Panc1 (cell line): ENCODE measurements around the gene EME2. TPM values are rescaled to one million over a fixed set of nuclear protein-coding genes. Genes with fewer than 3 reads are reported as not detected.

Experiments used
- ATAC-seq: fragments of 200-7000 bp; cut with Tn5 transposase; 2 replicates; pipeline ENCODE4 v1.9.1; 2020; ENCODE audit warnings: mild to moderate bottlenecking, moderate library complexity
- BruUV-seq: library from RNA; stranded (reverse); fragments of 400-500 nt; replicated peaks from 2 replicates; lab custom pipeline; 2021; lab: Mats Ljungman, UMichigan
- CTCF ChIA-PET: fragments of 300-600 bp; sonication (Branson Sonifier 250); formaldehyde crosslinking; loops from one replicate; lab custom pipeline; 2022; ENCODE audit warnings: antibody characterized with exemption; lab: Charles Lee
- POLR2A ChIA-PET: fragments of 300-600 bp; sonication (Branson Sonifier 250); formaldehyde crosslinking; loops from one replicate; lab custom pipeline; 2022; ENCODE audit warnings: antibody characterized with exemption; lab: Charles Lee
- DNase-seq: peaks from one replicate; pipeline ENCODE4 v3.0.0-alpha.2; 2010; ENCODE audit warnings: low read depth, low spot score
- H3K27ac ChIP-seq: 2 replicates; pipeline ENCODE4 v1.5.1; 2011; ENCODE audit warnings: mild to moderate bottlenecking, low read length, inconsistent platforms
- H3K27me3 ChIP-seq: fragments of 200-500 bp; sonication (Bioruptor generic); 2 replicates; pipeline ENCODE4 v1.6.0; 2014; ENCODE audit warnings: low read length, inconsistent platforms; ENCODE audit not compliant: control insufficient read depth, insufficient read depth
- H3K36me3 ChIP-seq: fragments of 200-500 bp; sonication (Bioruptor generic); 2 replicates; pipeline ENCODE4 v1.5.1; 2014; ENCODE audit warnings: inconsistent platforms, mild to moderate bottlenecking, low read length, moderate library complexity; ENCODE audit not compliant: control insufficient read depth, insufficient read depth
- H3K4me1 ChIP-seq: 2 replicates; pipeline ENCODE4 v1.5.1; 2011; ENCODE audit warnings: inconsistent platforms, mild to moderate bottlenecking, low read length, moderate library complexity; ENCODE audit not compliant: control insufficient read depth, insufficient read depth
- H3K4me3 ChIP-seq, 2 experiments: 2 replicates each; pipeline ENCODE4 v1.5.1; 2011 to 2012; ENCODE audit warnings: low read depth in 2 of 2, low read length in 2 of 2, mild to moderate bottlenecking in 2 of 2, inconsistent platforms in 1 of 2, moderate library complexity in 1 of 2
- H3K9me3 ChIP-seq: fragments of 200-500 bp; sonication (Bioruptor generic); 2 replicates; pipeline ENCODE4 v1.5.1; 2014; ENCODE audit warnings: low read depth, mild to moderate bottlenecking, inconsistent platforms, low read length, moderate library complexity; ENCODE audit not compliant: control insufficient read depth, insufficient read depth
- POLR2AphosphoS5 ChIP-seq: IDR thresholded peaks from 2 replicates; pipeline ENCODE4 v1.6.1; 2012; ENCODE audit warnings: mild to moderate bottlenecking, low read depth, low read length, moderate library complexity
- SIN3A ChIP-seq: IDR thresholded peaks from 2 replicates; pipeline ENCODE4 v1.6.1; 2012; ENCODE audit warnings: low read depth, mild to moderate bottlenecking, low read length, moderate library complexity, borderline replicate concordance; ENCODE audit not compliant: insufficient read depth
- TCF7L2 ChIP-seq: IDR thresholded peaks from 2 replicates; pipeline ENCODE4 v1.6.1; 2011; ENCODE audit warnings: mild to moderate bottlenecking, low read depth, low read length, inconsistent platforms
- in situ Hi-C: cut with HindIII; loops from 2 replicates; pipeline ENCODE4 v1.10.0; 2016; ENCODE audit warnings: low sequenced_read_pairs, low pct_unique_long_range_greater_than_20kb
- intact Hi-C: fragments of 100-400 bp; cut with micrococcal nuclease; formaldehyde crosslinking; loops from one replicate; pipeline ENCODE4 v1.10.0; 2022; ENCODE audit not compliant: unreplicated experiment
- total RNA-seq: library from RNA; stranded (reverse); gene quantifications from one replicate; pipeline ENCODE4 v1.2.1, GENCODE V29; 2021; ENCODE audit not compliant: unreplicated experiment
- TF ChIP-seq, protein P1 (sequence below), 2 experiments: IDR thresholded peaks; 2 replicates each; pipeline ENCODE4 v1.6.1; 2011 to 2012; ENCODE audit warnings: low read depth in 2 of 2, control low read depth in 1 of 2, low read length in 1 of 2, mild to moderate bottlenecking in 1 of 2, moderate library complexity in 1 of 2; ENCODE audit not compliant: insufficient read depth in 1 of 2
- TF ChIP-seq, protein P2 (sequence below): fragments of 450-650 bp; IDR thresholded peaks from 2 replicates; pipeline ENCODE4 v1.5.1; 2017; ENCODE audit warnings: mild to moderate bottlenecking

EME2 gene
- total RNA-seq, 1 experiment from 2014 or later: 53.4 TPM

DNA sequence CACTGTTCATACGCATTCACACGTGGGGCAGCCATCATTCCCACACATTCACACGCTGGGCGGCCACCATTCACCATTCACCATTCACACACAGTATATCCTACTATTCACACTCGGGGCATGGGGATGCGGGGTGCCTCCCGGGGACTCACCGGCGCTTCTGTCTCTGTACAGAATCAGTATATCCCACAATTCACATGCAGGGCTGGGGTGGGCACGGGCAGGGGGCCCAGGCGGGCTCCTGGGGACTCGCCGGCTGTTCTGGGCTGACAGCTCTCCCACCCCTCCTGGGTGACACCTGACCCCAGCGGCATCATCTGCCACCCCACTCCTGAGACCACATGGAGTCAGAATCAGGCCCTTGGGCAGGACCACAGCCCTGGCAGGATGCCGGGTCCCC, 10.9 kb upstream of the EME2 start:
- intact Hi-C loops (no loop called here), in situ Hi-C loops (no loop called here)
- BruUV-seq: no TSS peak
- TF ChIP-seq TCF7L2: no peak
- TF ChIP-seq POLR2AphosphoS5: no peak
- TF ChIP-seq, protein P1, sequence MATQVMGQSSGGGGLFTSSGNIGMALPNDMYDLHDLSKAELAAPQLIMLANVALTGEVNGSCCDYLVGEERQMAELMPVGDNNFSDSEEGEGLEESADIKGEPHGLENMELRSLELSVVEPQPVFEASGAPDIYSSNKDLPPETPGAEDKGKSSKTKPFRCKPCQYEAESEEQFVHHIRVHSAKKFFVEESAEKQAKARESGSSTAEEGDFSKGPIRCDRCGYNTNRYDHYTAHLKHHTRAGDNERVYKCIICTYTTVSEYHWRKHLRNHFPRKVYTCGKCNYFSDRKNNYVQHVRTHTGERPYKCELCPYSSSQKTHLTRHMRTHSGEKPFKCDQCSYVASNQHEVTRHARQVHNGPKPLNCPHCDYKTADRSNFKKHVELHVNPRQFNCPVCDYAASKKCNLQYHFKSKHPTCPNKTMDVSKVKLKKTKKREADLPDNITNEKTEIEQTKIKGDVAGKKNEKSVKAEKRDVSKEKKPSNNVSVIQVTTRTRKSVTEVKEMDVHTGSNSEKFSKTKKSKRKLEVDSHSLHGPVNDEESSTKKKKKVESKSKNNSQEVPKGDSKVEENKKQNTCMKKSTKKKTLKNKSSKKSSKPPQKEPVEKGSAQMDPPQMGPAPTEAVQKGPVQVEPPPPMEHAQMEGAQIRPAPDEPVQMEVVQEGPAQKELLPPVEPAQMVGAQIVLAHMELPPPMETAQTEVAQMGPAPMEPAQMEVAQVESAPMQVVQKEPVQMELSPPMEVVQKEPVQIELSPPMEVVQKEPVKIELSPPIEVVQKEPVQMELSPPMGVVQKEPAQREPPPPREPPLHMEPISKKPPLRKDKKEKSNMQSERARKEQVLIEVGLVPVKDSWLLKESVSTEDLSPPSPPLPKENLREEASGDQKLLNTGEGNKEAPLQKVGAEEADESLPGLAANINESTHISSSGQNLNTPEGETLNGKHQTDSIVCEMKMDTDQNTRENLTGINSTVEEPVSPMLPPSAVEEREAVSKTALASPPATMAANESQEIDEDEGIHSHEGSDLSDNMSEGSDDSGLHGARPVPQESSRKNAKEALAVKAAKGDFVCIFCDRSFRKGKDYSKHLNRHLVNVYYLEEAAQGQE (IDR thresholded peaks at IDR 0.05; ENCODE audit: insufficient read depth in 1 of 2, low read depth in 2 of 2, low read length in 1 of 2): no peak
- TF ChIP-seq, protein P2, sequence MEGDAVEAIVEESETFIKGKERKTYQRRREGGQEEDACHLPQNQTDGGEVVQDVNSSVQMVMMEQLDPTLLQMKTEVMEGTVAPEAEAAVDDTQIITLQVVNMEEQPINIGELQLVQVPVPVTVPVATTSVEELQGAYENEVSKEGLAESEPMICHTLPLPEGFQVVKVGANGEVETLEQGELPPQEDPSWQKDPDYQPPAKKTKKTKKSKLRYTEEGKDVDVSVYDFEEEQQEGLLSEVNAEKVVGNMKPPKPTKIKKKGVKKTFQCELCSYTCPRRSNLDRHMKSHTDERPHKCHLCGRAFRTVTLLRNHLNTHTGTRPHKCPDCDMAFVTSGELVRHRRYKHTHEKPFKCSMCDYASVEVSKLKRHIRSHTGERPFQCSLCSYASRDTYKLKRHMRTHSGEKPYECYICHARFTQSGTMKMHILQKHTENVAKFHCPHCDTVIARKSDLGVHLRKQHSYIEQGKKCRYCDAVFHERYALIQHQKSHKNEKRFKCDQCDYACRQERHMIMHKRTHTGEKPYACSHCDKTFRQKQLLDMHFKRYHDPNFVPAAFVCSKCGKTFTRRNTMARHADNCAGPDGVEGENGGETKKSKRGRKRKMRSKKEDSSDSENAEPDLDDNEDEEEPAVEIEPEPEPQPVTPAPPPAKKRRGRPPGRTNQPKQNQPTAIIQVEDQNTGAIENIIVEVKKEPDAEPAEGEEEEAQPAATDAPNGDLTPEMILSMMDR: no peak
- TF ChIP-seq SIN3A: no peak
- POLR2A ChIA-PET: no interaction called here
- H3K27me3 ChIP-seq: no peaks in the 10 kb centered on the region
- CTCF ChIA-PET: no interaction called here
- DNase-seq (no peak), ATAC-seq (no peak)
- no peak overlapping the region for H3K4me3 ChIP-seq
- no peaks in the 10 kb centered on the region for H3K4me1 ChIP-seq
- no peaks in the 10 kb centered on the region for H3K9me3 ChIP-seq
- no peaks in the 10 kb centered on the region; the same call in 1 of the 2 replicates for H3K36me3 ChIP-seq
- H3K27ac ChIP-seq: no peak overlapping the region

DNA sequence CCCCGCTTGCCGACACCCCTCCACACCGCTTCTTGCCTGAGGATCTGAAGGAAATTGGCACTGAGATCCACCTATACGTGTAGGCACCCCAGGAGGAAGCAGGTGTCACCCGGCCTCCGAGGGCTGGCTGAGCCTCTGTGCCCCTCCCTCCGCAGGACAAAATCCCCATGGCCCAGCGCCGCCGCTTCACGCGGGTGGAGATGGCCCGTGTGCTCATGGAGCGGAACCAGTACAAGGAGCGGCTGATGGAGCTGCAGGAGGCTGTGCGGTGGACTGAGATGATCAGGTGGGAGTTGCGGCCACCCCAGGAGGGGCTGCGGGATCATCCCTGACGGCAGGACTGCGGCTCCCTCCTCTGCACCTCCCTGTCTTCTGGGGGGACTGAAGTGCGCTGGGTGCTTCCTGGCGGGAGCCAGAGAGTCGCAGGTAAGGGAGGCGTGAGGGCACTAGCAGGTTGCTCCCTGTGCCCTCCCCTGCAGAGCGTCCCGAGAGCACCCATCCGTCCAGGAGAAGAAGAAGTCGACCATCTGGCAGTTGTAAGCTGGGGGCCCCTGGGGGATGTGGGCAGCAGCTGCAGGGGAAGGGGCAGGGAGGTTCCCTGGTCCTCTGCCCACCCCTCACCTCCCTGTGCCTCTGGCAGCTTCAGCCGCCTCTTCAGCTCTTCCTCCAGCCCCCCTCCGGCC, 10.3 kb upstream of the EME2 start:
- Histone ChIP-seq H3K4me3 (no peak overlapping the region), H3K27ac (no peak overlapping the region), H3K9me3 (no peaks in the 10 kb centered on the region), H3K27me3 (no peaks in the 10 kb centered on the region), H3K36me3 (no peaks in the 10 kb centered on the region; the same call in 1 of the 2 replicates), H3K4me1 (no peaks in the 10 kb centered on the region)
- DNase-seq (no peak), ATAC-seq (no peak)
- in situ Hi-C loops: no loop called here
- TF ChIP-seq, protein P2: no peak
- TF ChIP-seq, protein P1 (IDR thresholded peaks at IDR 0.05; ENCODE audit: insufficient read depth in 1 of 2, low read depth in 2 of 2, low read length in 1 of 2): no peak
- TF ChIP-seq POLR2AphosphoS5 (no peak), SIN3A (no peak), TCF7L2 (no peak)
- POLR2A ChIA-PET: no interaction called here
- CTCF ChIA-PET: no interaction called here
- BruUV-seq: no TSS peak
- intact Hi-C loops: no loop called here
